HG02610 (cell line): ENCODE measurements around the gene PARP9.

ENCODE experiments used
- ATAC-seq: cut with Tn5 transposase; IDR thresholded peaks from one replicate; pipeline ENCODE4 v1.9.1; 2021; ENCODE audit warnings: mild to moderate bottlenecking, moderate library complexity; ENCODE audit not compliant: unreplicated experiment

Gene PARP9

DNA sequence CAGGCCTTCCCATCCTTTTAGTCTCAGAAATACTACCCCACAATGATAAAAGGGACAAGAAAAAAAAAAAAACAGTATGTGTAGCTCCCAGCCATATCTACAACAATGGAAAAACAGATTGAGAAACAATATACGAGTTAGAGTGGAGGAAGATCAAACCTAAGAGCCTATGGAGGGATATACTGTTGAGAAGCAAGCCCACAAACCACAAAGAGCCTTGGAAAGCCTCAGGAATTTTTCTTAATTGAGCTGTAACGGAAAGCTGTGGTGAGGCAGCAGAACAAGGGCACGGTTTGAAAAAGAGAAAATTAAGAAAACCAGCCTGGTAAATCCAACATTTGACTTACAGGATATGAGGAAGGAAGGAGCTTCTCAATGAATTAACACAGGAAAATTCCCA is 70.8 kb downstream of the PARP9 start:
- ATAC-seq: no peak

DNA sequence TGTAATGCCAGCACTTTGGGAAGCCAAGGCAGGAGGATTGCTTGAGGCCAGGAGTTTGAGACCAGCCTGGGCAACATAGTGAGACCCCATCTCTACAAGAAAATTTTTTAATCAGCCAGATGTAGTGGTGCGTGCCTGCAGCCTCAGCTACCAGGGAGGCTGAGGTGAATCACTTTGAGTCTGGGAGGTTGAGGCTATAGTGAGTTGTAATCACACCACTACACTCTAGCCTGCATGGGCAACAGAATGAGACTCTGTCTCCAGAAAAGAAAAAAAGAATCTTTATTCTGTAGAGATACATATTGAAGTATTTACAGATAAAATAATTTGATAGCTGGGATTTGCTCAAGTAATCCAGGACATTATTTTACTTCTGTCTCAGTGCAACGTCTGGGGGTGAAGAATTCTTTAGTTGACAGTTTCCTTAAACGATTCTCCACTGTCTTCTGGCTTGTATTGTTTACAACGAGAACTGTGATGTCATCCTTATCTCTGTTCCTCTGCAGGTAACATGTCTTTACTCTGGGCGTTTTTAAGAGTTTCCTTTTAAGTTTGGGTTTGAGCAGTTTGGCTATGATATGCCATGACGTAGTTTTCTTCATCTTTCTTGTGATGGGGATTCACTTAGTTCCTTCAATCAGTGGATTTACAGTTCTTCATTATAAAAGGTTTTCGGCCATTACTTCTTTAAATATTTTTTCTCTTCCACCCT is 75.7 kb downstream of the PARP9 start:
- ATAC-seq: no peak

DNA sequence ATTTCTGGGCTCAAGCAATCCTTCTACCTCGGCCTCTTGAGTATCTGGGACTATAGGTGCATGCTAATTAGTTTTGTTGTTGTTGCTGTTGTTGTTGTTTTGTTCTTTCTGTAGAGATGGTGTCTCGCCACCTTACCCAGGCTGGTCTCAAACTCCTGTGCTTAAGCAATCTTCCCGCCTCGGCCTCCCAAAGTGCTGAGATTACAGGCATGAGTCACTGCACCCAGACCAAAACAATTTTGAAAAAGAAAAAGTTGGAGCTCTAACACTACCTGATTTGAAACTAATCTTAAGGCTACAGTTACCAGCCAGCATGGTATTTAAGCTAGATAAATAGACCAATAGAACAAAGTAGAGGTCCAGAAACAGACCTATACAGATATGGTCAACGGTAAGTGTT is 79.1 kb downstream of the PARP9 start:
- no peak for ATAC-seq

DNA sequence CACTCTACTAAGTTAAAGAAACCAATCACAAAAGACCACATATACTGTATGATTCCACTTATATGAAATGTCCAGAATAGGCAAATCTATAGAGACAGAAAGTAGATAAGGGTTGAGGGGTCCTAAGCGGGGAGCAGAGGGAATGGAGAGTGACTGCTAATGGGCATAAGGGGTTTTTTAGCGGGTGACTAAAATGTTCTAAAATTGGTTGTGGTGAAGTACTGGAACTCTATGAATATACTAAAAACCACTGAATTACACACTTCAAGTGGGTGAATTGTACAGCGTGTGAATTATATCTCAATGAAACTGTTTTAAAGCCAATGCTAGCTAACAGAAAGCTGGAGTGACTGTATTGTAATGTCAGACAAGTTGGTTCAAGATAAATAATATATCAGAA is 82.7 kb downstream of the PARP9 start:
- peak; percentile 50 for ATAC-seq
